Esophagus squamous epithelium (tissue), 5 donors: ENCODE data around the gene CD82. TPM values are rescaled to one million over a fixed set of nuclear protein-coding genes. Genes with fewer than 3 reads are reported as not detected.
"Not testable (repeated sequence)": the region's sequence is repeated elsewhere in the genome, so short reads cannot be mapped to it uniquely, and the experiment has no call there.

ENCODE experiments used
- DNase-seq: peaks from one replicate; lab custom pipeline; 2025; lab: John Stamatoyannopoulos, UW
- H3K27ac ChIP-seq, 4 donors: fragments of 200-600 bp; sonication (generic); one replicate each; pipeline ENCODE4 v1.5.1; 2016 to 2019; ENCODE audit warnings: mild to moderate bottlenecking in 1 of 4
- H3K27me3 ChIP-seq, 4 donors: fragments of 200-600 bp; sonication (generic); 1 replicate in 3 of 4; 2 replicates in 1 of 4; pipeline versions ENCODE4 v1.5.1 to v1.6.0; 2017 to 2021; ENCODE audit warnings: antibody characterized with exemption in 1 of 4
- H3K36me3 ChIP-seq, 3 donors: fragments of 200-600 bp; sonication (generic); one replicate each; pipeline ENCODE4 v1.5.1; 2016 to 2019
- H3K4me1 ChIP-seq, 3 donors: fragments of 200-600 bp; sonication (generic); one replicate each; pipeline ENCODE4 v1.5.1; 2017 to 2019
- H3K4me3 ChIP-seq, 4 donors: fragments of 200-600 bp; sonication (generic); 1 replicate in 3 of 4; 2 replicates in 1 of 4; pipeline ENCODE4 v1.5.1; 2016 to 2019; ENCODE audit warnings: mild to moderate bottlenecking in 2 of 4, moderate library complexity in 1 of 4
- H3K9me3 ChIP-seq, 3 donors: fragments of 200-600 bp; sonication (generic); one replicate each; pipeline ENCODE4 v1.5.1; 2016 to 2019
- CTCF ChIP-seq, 6 experiments: fragments of 450-650 bp in 4 of 6; fragments of 200-600 bp in 2 of 6; sonication (generic) in 2 of 6; IDR thresholded peaks; one replicate each; pipeline ENCODE4 v1.5.1; 2016 to 2019; ENCODE audit warnings: antibody characterized with exemption in 6 of 6, mild to moderate bottlenecking in 4 of 6, moderate library complexity in 4 of 6
- POLR2A ChIP-seq, 4 donors: fragments of 450-650 bp; IDR thresholded peaks; one replicate each; pipeline ENCODE4 v1.6.1; 2017; ENCODE audit warnings: antibody characterized with exemption in 4 of 4, mild to moderate bottlenecking in 4 of 4, moderate library complexity in 3 of 4
- WGBS, 2 donors: methylation state at CpG; one replicate each; pipeline ENCODE4 v1.1.5; 2018; 5-methylcytosine and 5-hydroxymethylcytosine counted together
- intact Hi-C: fragments of 100-400 bp; cut with DNase I; formaldehyde crosslinking; loops from one replicate; pipeline ENCODE4 v1.15.0; 2022
- total RNA-seq, 4 donors: library from RNA; depleted of rRNA; stranded (reverse); fragments of >200 nt; gene quantifications; one replicate each; pipeline ENCODE4 v1.1.0, GENCODE V29; 2016
- donor health status: DM: yes; HTN: yes; CAD: no.

The CD82 gene
- total RNA-seq, 4 donors from 2014 or later = 70.9 to 137 (median 108) TPM

GRCh38 chr11:44556735-44557409 lies 8.6 kb upstream of the CD82 start:
- intact Hi-C loops = loop anchor here (2.0 to 10.0 kb wide), 2 partner anchors 60 to 218 kb away; no protein-coding TSS in a partner anchor
- WGBS, 2 donors = 26 to 28% methylated on average over 8 to 9 of the region's 11 CpGs
- DNase-seq = no peak

GRCh38 chr11:44557464-44557863 lies 8.0 kb upstream of the CD82 start:
- intact Hi-C loops = loop anchor here (2.0 to 10.0 kb wide), 2 partner anchors 59 to 217 kb away; no protein-coding TSS in a partner anchor
- Histone ChIP-seq H3K4me1 (peaks cover 0 to 46% (median 30%) of the 10 kb centered on the region in 3 donors), H3K36me3 (no peaks in the 10 kb centered on the region), H3K27me3 (no peaks in the 10 kb centered on the region), H3K4me3 (no peak overlapping the region), H3K27ac (no peak overlapping the region), H3K9me3 (no peaks in the 10 kb centered on the region)
- 77 to 84% methylated on average over 5 of the region's 5 CpGs for WGBS, 2 donors
- no peak for DNase-seq
- TF ChIP-seq POLR2A (IDR thresholded peaks at IDR 0.05) (no peak), CTCF (IDR thresholded peaks at IDR 0.05) (no peak)

More at GRCh38 chr11:44556735-44557409, 8.6 kb upstream of the CD82 start:
- TF ChIP-seq POLR2A (IDR thresholded peaks at IDR 0.05) (no peak), CTCF (IDR thresholded peaks at IDR 0.05) (peak; percentile 43 to 91 (median 88))
- H3K4me1 ChIP-seq = peaks cover 0 to 40% (median 25%) of the 10 kb centered on the region in 3 donors
- no peak overlapping the region for H3K27ac ChIP-seq
- no peaks in the 10 kb centered on the region for H3K9me3 ChIP-seq
- H3K4me3 ChIP-seq = no peak overlapping the region
- H3K36me3 ChIP-seq = no peaks in the 10 kb centered on the region
- no peaks in the 10 kb centered on the region for H3K27me3 ChIP-seq

- Histone ChIP-seq H3K4me3 (no peak overlapping the region), H3K36me3 (no peaks in the 10 kb centered on the region), H3K9me3 (no peaks in the 10 kb centered on the region), H3K27me3 (no peaks in the 10 kb centered on the region), H3K4me1 (peaks cover 5 to 65% (median 48%) of the 10 kb centered on the region in 3 donors), H3K27ac (peak overlapping the region in 1 of 4 donors; percentile 11)
- intact Hi-C loops = loop anchor here (10.0 kb wide), 1 partner anchor 215 kb away; no protein-coding TSS in a partner anchor
- no peak for DNase-seq
- peak in 1 of 6 experiments; percentile 5 for TF ChIP-seq CTCF (IDR thresholded peaks at IDR 0.05)
- no peak for TF ChIP-seq POLR2A (IDR thresholded peaks at IDR 0.05)
- 62 to 68% methylated on average over 8 to 9 of the region's 9 CpGs for WGBS, 2 donors
Measured at GRCh38 chr11:44559207-44559939, 6.1 kb upstream of the CD82 start.

- not testable (repeated sequence) for DNase-seq, H3K9me3 ChIP-seq, H3K36me3 ChIP-seq, H3K27me3 ChIP-seq, H3K4me3 ChIP-seq
- intact Hi-C loops = loop anchor here (10.0 kb wide), 1 partner anchor 215 kb away; no protein-coding TSS in a partner anchor
- Histone ChIP-seq H3K4me1 (peaks cover 9 to 70% (median 52%) of the 10 kb centered on the region in 3 donors), H3K27ac (peak overlapping the region in 1 of 4 donors; percentile 11)
- WGBS, 2 donors = 82 to 88% methylated on average over 5 to 7 of the region's 7 CpGs
Measured at GRCh38 chr11:44559940-44560300, 5.5 kb upstream of the CD82 start.

GRCh38 chr11:44561275-44561805 lies 4.1 kb upstream of the CD82 start:
- DNase-seq = no peak
- intact Hi-C loops = no loop called here
- WGBS, 2 donors = 40 to 45% methylated on average over 3 of the region's 3 CpGs
- Histone ChIP-seq H3K36me3 (no peaks in the 10 kb centered on the region), H3K27me3 (no peaks in the 10 kb centered on the region), H3K9me3 (no peaks in the 10 kb centered on the region), H3K27ac (peak overlapping the region; percentile 14 to 98 (median 56)), H3K4me3 (no peak overlapping the region), H3K4me1 (peaks cover 14 to 79% (median 57%) of the 10 kb centered on the region in 3 donors)
- no peak for TF ChIP-seq POLR2A (IDR thresholded peaks at IDR 0.05)
